ENCODE data around the gene HDAC3.

- TF ChIP-seq, protein P1, sequence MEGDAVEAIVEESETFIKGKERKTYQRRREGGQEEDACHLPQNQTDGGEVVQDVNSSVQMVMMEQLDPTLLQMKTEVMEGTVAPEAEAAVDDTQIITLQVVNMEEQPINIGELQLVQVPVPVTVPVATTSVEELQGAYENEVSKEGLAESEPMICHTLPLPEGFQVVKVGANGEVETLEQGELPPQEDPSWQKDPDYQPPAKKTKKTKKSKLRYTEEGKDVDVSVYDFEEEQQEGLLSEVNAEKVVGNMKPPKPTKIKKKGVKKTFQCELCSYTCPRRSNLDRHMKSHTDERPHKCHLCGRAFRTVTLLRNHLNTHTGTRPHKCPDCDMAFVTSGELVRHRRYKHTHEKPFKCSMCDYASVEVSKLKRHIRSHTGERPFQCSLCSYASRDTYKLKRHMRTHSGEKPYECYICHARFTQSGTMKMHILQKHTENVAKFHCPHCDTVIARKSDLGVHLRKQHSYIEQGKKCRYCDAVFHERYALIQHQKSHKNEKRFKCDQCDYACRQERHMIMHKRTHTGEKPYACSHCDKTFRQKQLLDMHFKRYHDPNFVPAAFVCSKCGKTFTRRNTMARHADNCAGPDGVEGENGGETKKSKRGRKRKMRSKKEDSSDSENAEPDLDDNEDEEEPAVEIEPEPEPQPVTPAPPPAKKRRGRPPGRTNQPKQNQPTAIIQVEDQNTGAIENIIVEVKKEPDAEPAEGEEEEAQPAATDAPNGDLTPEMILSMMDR (IDR thresholded peaks at IDR 0.05) = no peak
- no peak for TF ChIP-seq EP300 (IDR thresholded peaks at IDR 0.05)
These were observed 28.6 kb downstream of the HDAC3 start for GRCh38 chr5:141608046-141608445.

Data from ovary (tissue), 3 donors.